ENCODE results near the gene NPY1R. TPM values are rescaled to one million over a fixed set of nuclear protein-coding genes. Genes with fewer than 3 reads are reported as not detected.

NPY1R gene
- total RNA-seq, 1 donor from 2014 or later, result 4.6 TPM

DNA sequence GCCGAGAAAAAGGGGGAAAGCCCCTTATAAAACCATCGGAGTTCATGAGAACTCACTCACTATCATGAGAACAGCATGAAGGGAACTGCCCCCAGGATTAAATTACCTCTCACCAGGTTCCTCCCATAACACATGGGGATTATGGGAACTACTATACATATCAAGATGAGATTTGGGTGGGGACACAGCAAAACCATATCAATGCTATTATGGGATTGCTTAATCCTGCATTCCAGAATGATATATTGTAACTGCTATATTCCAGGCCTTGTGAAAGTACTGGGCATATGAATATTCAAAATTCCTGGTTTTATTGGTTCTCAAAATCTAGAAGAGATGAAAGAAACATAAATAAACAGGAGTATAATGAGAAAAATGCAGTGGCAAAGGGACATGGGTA, 29.3 kb downstream of the NPY1R start:
- Histone ChIP-seq H3K27ac (no peak overlapping the region), H3K4me3 (no peak overlapping the region), H3K36me3 (no peaks in the 10 kb centered on the region), H3K4me1 (no peaks in the 10 kb centered on the region), H3K27me3 (no peaks in the 10 kb centered on the region), H3K9me3 (no peaks in the 10 kb centered on the region)
- no peak for DNase-seq
- intact Hi-C loops (cut with DNase I), result no loop called here
- no peak for ATAC-seq
- TF ChIP-seq CTCF (IDR thresholded peaks at IDR 0.05), result no peak

GRCh38 chr4:163300445-163300844, 32.0 kb downstream of the NPY1R start:
- ATAC-seq, result no peak

GRCh38 chr4:163295138-163295537, 37.3 kb downstream of the NPY1R start:
- Histone ChIP-seq H3K4me1 (no peaks in the 10 kb centered on the region), H3K36me3 (no peaks in the 10 kb centered on the region), H3K27me3 (no peaks in the 10 kb centered on the region), H3K27ac (no peak overlapping the region), H3K9me3 (no peaks in the 10 kb centered on the region), H3K4me3 (no peak overlapping the region)
- no peak for TF ChIP-seq CTCF (IDR thresholded peaks at IDR 0.05)
- DNase-seq (no peak), ATAC-seq (no peak)
- intact Hi-C loops (cut with DNase I), result no loop called here

More at GRCh38 chr4:163300445-163300844, 32.0 kb downstream of the NPY1R start:
- intact Hi-C loops (cut with DNase I), result no loop called here
- Histone ChIP-seq H3K27me3 (no peaks in the 10 kb centered on the region), H3K36me3 (no peaks in the 10 kb centered on the region), H3K9me3 (no peaks in the 10 kb centered on the region), H3K4me1 (no peaks in the 10 kb centered on the region), H3K27ac (no peak overlapping the region), H3K4me3 (no peak overlapping the region)
- no peak for TF ChIP-seq CTCF (IDR thresholded peaks at IDR 0.05)
- DNase-seq, result no peak

DNA sequence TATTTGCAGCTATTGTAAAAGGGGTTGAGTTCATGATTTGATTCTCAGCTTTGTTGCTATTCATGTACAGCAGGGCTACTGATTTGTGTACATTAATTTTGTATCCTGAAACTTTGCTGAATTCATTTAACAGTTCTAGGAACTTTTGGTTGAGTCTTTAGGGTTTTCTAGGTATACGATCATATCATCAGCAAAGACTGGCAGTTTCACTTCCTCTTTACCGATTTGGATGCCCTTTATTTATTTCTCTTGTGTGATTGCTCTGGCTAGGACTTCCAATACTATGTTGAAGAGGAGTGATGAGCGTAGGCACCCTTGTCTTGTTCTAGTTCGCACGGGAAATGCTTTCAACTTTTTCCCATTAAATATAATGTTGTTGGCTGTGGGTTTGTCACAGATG, 48.1 kb downstream of the NPY1R start:
- Histone ChIP-seq H3K9me3 (peaks cover 4% of the 10 kb centered on the region), H3K27me3 (no peaks in the 10 kb centered on the region), H3K27ac (no peak overlapping the region), H3K4me3 (no peak overlapping the region), H3K36me3 (no peaks in the 10 kb centered on the region), H3K4me1 (no peaks in the 10 kb centered on the region)
- DNase-seq (no peak), ATAC-seq (no peak)
- no peak for TF ChIP-seq CTCF (IDR thresholded peaks at IDR 0.05)
- intact Hi-C loops (cut with DNase I), result no loop called here

GRCh38 chr4:163280703-163281519, 51.5 kb downstream of the NPY1R start:
- ATAC-seq, result no peak
- TF ChIP-seq CTCF (IDR thresholded peaks at IDR 0.05), result no peak

More at GRCh38 chr4:163280703-163281519, 51.5 kb downstream of the NPY1R start:
- Histone ChIP-seq H3K27ac (no peak overlapping the region), H3K4me1 (no peaks in the 10 kb centered on the region), H3K27me3 (no peaks in the 10 kb centered on the region), H3K9me3 (peaks cover 4% of the 10 kb centered on the region), H3K4me3 (no peak overlapping the region), H3K36me3 (no peaks in the 10 kb centered on the region)
- intact Hi-C loops (cut with DNase I), result no loop called here
- no peak for DNase-seq

Measured in upper lobe of right lung (tissue), 1 donor.